Liver (tissue), 3 donors: Measurements from ENCODE around the gene ACP6.

Experiments used
- ATF3 ChIP-seq: IDR thresholded peaks from 2 replicates; pipeline ENCODE4 v1.6.1; 2016; ENCODE audit warnings: antibody characterized with exemption
- CTCF ChIP-seq: fragments of 150-350 bp; IDR thresholded peaks from 2 replicates; pipeline ENCODE4 v1.5.1; 2017; ENCODE audit warnings: improper control_type of control experiment, low read depth, low read length; ENCODE audit not compliant: missing input control
- EGR1 ChIP-seq, 2 donors: IDR thresholded peaks; 2 replicates each; pipeline ENCODE4 v1.6.1; 2016 to 2018; ENCODE audit warnings: antibody characterized with exemption in 2 of 2, low read depth in 2 of 2
- FOXA1 ChIP-seq: IDR thresholded peaks from 2 replicates; pipeline ENCODE4 v1.6.1; 2016; ENCODE audit warnings: antibody characterized with exemption
- HNF4G ChIP-seq: IDR thresholded peaks from 2 replicates; pipeline ENCODE4 v1.6.1; 2016; ENCODE audit warnings: antibody characterized with exemption
- JUND ChIP-seq, 2 donors: IDR thresholded peaks; 2 replicates each; pipeline ENCODE4 v1.6.1; 2016; ENCODE audit warnings: antibody characterized with exemption in 2 of 2
- MAX ChIP-seq: IDR thresholded peaks from 2 replicates; pipeline ENCODE4 v1.6.1; 2016; ENCODE audit warnings: antibody characterized with exemption
- NR2F2 ChIP-seq: IDR thresholded peaks from 2 replicates; pipeline ENCODE4 v1.6.1; 2016; ENCODE audit warnings: antibody characterized with exemption
- RAD21 ChIP-seq, 2 donors: IDR thresholded peaks; 2 replicates each; pipeline ENCODE4 v1.6.1; 2016; ENCODE audit warnings: antibody characterized with exemption in 2 of 2, mild to moderate bottlenecking in 2 of 2
- RXRA ChIP-seq, 2 donors: IDR thresholded peaks; 2 replicates each; pipeline ENCODE4 v1.6.1; 2017 to 2018; ENCODE audit warnings: antibody characterized with exemption in 2 of 2, mild to moderate bottlenecking in 1 of 2
- SP1 ChIP-seq: IDR thresholded peaks from 2 replicates; pipeline ENCODE4 v1.6.1; 2018; ENCODE audit warnings: antibody characterized with exemption, mild to moderate bottlenecking
- TAF1 ChIP-seq: conservative IDR thresholded peaks from 2 replicates; pipeline ENCODE4 v1.6.1; 2016; ENCODE audit warnings: antibody characterized with exemption, mild to moderate bottlenecking
- YY1 ChIP-seq: IDR thresholded peaks from 2 replicates; pipeline ENCODE4 v1.6.1; 2016; ENCODE audit warnings: antibody characterized with exemption, mild to moderate bottlenecking
- ZBTB33 ChIP-seq: IDR thresholded peaks from 2 replicates; pipeline ENCODE4 v1.6.1; 2016; ENCODE audit warnings: antibody characterized with exemption
- donor health status: healthy.
- donor health status: healthy.

GRCh38 chr1:147640553-147641165, 29.7 kb downstream of the ACP6 start:
- peak; percentile 72 to 85 for TF ChIP-seq RAD21 (IDR thresholded peaks at IDR 0.05)
- peak; percentile 86 for TF ChIP-seq CTCF
- no peak for TF ChIP-seq FOXA1
- no peak for TF ChIP-seq ZBTB33
- no peak for TF ChIP-seq TAF1
- TF ChIP-seq NR2F2, result no peak
- TF ChIP-seq YY1, result no peak
- no peak for TF ChIP-seq JUND (IDR thresholded peaks at IDR 0.05)
- no peak for TF ChIP-seq MAX
- TF ChIP-seq HNF4G, result no peak
- TF ChIP-seq RXRA (IDR thresholded peaks at IDR 0.05), result no peak
- no peak for TF ChIP-seq EGR1 (IDR thresholded peaks at IDR 0.05; ENCODE audit: low read depth in 2 of 2)
- TF ChIP-seq ATF3, result no peak
- TF ChIP-seq SP1, result no peak
